ENCODE data around the gene NPPC. TPM values are rescaled to one million over a fixed set of nuclear protein-coding genes. Genes with fewer than 3 reads are reported as not detected.

Gene NPPC
- total RNA-seq, result not detected

- TF ChIP-seq POLR2A (IDR thresholded peaks at IDR 0.05) (no peak), POLR2AphosphoS5 (IDR thresholded peaks at IDR 0.05) (no peak), EP300 (IDR thresholded peaks at IDR 0.05) (no peak), CTCF (IDR thresholded peaks at IDR 0.05) (peak in 1 of 2 donors; percentile 36)
- no peak within 1 kb of the TSS for H3K27ac ChIP-seq
- WGBS, result 0% methylated on average over 5 of the region's 54 CpGs
- H3K9me3 ChIP-seq, result no peaks in the 10 kb centered on the region
- H3K4me1 ChIP-seq, result peaks cover 25% of the 10 kb centered on the region
- no peaks in the 10 kb centered on the region for H3K36me3 ChIP-seq
- peak within 1 kb of the TSS; percentile 51 for H3K4me3 ChIP-seq
- H3K27me3 ChIP-seq, result peaks cover 84% of the 10 kb centered on the region
- DNase-seq (ENCODE audit: low spot score in 2 of 2), result peak; percentile 47 to 75
Observed at GRCh38 chr2:231926180-231926741, at the start of gene NPPC. TSS of gene NPPC (minus strand) at chr2:231926396. CDS start at chr2:231926249, 147 bp downstream.

DNA sequence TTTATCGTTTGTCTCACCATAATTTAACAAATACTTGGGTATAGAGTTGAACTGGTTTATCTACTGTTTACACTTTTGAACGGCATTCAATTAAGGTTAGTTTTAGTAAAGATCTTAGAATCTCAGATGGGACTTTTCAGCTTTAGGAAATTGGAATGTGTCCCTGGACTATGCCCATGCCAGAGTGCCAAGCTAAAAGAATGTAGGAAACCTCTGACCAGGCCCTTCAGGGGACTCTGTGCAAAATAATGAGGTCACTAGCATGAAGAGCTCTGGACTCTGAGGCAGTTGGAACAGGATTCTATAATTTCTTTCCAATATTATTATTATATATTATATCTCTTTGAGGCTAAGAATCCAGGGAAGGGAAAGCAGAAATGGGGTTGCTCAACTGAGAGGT is 48.8 kb upstream of the NPPC start:
- WGBS, result 93% methylated on average over 2 of the region's 2 CpGs

GRCh38 chr2:231970461-231970860 is 44.3 kb upstream of the NPPC start:
- no peak for DNase-seq (ENCODE audit: low spot score in 2 of 2)
- Histone ChIP-seq H3K27me3 (no peaks in the 10 kb centered on the region), H3K4me1 (no peaks in the 10 kb centered on the region), H3K27ac (no peak overlapping the region), H3K4me3 (no peak overlapping the region), H3K36me3 (no peaks in the 10 kb centered on the region), H3K9me3 (no peaks in the 10 kb centered on the region)
- 93% methylated on average over 3 of the region's 3 CpGs for WGBS
- TF ChIP-seq POLR2AphosphoS5 (IDR thresholded peaks at IDR 0.05) (no peak), CTCF (IDR thresholded peaks at IDR 0.05) (no peak), EP300 (IDR thresholded peaks at IDR 0.05) (no peak), POLR2A (IDR thresholded peaks at IDR 0.05) (no peak)

More for the DNA sequence above, 48.8 kb upstream of the NPPC start:
- Histone ChIP-seq H3K9me3 (no peaks in the 10 kb centered on the region), H3K4me1 (no peaks in the 10 kb centered on the region), H3K4me3 (no peak overlapping the region), H3K27me3 (no peaks in the 10 kb centered on the region), H3K27ac (no peak overlapping the region), H3K36me3 (no peaks in the 10 kb centered on the region)
- no peak for DNase-seq (ENCODE audit: low spot score in 2 of 2)
- TF ChIP-seq POLR2A (IDR thresholded peaks at IDR 0.05) (no peak), CTCF (IDR thresholded peaks at IDR 0.05) (no peak), EP300 (IDR thresholded peaks at IDR 0.05) (no peak), POLR2AphosphoS5 (IDR thresholded peaks at IDR 0.05) (no peak)

- TF ChIP-seq EP300 (IDR thresholded peaks at IDR 0.05) (no peak), POLR2AphosphoS5 (IDR thresholded peaks at IDR 0.05) (no peak), CTCF (IDR thresholded peaks at IDR 0.05) (no peak), POLR2A (IDR thresholded peaks at IDR 0.05) (no peak)
- DNase-seq (ENCODE audit: low spot score in 2 of 2), result no peak
- H3K4me3 ChIP-seq, result no peak overlapping the region
- no peaks in the 10 kb centered on the region for H3K36me3 ChIP-seq
- no peaks in the 10 kb centered on the region for H3K9me3 ChIP-seq
- peaks cover 3% of the 10 kb centered on the region for H3K4me1 ChIP-seq
- no peaks in the 10 kb centered on the region for H3K27me3 ChIP-seq
- 93% methylated on average over 6 of the region's 6 CpGs for WGBS
- H3K27ac ChIP-seq, result no peak overlapping the region
Observed at GRCh38 chr2:231968820-231969219, 42.6 kb upstream of the NPPC start.

- H3K4me3 ChIP-seq, result no peak overlapping the region
- no peak for DNase-seq (ENCODE audit: low spot score in 2 of 2)
- TF ChIP-seq CTCF (IDR thresholded peaks at IDR 0.05), result no peak
- TF ChIP-seq POLR2AphosphoS5 (IDR thresholded peaks at IDR 0.05), result no peak
- no peak for TF ChIP-seq EP300 (IDR thresholded peaks at IDR 0.05)
- TF ChIP-seq POLR2A (IDR thresholded peaks at IDR 0.05), result no peak
- H3K36me3 ChIP-seq, result no peaks in the 10 kb centered on the region
- peaks cover 21% of the 10 kb centered on the region for H3K4me1 ChIP-seq
- H3K27ac ChIP-seq, result no peak overlapping the region
- H3K27me3 ChIP-seq, result no peaks in the 10 kb centered on the region
- WGBS, result 63% methylated on average over 4 of the region's 4 CpGs
- H3K9me3 ChIP-seq, result no peaks in the 10 kb centered on the region
Observed at GRCh38 chr2:231966886-231967285, 40.7 kb upstream of the NPPC start.
